GM19328 (cell line): ENCODE data around the gene ZSWIM8.

ENCODE experiments used
- ATAC-seq: cut with Tn5 transposase; IDR thresholded peaks from one replicate; pipeline ENCODE4 v1.9.1; 2021; ENCODE audit warnings: mild to moderate bottlenecking, moderate library complexity; ENCODE audit not compliant: unreplicated experiment

ZSWIM8 gene

DNA sequence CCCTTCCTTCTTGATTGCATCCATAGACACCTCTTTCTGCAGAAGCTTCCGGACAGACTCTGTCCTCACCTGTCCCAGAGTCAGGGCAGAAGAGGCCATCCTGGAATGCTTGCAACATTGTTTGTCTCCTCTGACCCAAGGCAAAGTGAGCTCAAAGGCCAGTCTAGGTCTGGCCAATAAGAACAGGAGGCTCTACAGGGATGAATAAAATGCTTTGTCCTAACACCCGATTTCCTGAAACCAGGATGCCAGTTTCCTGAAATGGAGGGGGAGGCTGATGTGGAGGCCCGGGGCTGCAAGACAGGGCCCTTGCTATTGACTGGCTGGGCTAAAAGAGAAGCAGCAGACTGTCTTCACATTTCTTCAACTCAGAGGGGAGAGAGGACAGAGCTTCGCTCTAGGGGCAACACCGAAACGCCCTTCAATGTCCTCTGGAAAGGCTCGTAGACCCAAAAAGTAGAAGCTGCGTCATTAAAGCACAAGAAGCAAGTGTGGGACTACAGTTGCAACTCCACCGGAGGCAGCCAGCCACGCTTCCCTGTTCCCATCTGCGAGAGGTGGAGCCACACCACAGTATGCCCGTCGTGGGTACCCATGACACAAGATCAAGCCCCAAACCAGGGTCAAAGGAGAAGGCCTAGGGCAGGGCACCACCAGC, 55.1 kb downstream of the ZSWIM8 start:
- ATAC-seq: no peak

DNA sequence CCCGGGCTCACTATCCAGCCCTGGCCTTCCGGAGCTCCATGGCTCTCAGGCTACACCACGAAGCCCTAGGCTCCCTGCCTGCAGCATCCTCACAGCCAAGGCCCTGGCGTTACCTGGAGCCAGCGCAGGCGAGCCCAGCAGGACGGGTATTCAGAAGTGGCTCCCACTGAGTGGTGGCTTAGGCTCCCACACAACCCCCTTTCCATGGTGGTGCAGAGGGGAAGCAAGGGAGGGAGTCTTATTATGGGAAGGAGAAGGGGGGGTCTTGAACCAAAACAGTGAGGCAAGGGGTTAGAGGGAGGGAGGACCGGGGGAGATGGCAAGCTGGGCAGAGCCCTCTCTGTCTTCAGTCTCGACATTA, 55.6 kb downstream of the ZSWIM8 start:
- no peak for ATAC-seq

GRCh38 chr10:73841526-73842285, 56.3 kb downstream of the ZSWIM8 start:
- no peak for ATAC-seq

GRCh38 chr10:73842349-73842748, 56.9 kb downstream of the ZSWIM8 start:
- no peak for ATAC-seq

GRCh38 chr10:73843261-73843660, 57.9 kb downstream of the ZSWIM8 start:
- no peak for ATAC-seq

GRCh38 chr10:73847031-73847430, 61.6 kb downstream of the ZSWIM8 start:
- ATAC-seq: no peak

DNA sequence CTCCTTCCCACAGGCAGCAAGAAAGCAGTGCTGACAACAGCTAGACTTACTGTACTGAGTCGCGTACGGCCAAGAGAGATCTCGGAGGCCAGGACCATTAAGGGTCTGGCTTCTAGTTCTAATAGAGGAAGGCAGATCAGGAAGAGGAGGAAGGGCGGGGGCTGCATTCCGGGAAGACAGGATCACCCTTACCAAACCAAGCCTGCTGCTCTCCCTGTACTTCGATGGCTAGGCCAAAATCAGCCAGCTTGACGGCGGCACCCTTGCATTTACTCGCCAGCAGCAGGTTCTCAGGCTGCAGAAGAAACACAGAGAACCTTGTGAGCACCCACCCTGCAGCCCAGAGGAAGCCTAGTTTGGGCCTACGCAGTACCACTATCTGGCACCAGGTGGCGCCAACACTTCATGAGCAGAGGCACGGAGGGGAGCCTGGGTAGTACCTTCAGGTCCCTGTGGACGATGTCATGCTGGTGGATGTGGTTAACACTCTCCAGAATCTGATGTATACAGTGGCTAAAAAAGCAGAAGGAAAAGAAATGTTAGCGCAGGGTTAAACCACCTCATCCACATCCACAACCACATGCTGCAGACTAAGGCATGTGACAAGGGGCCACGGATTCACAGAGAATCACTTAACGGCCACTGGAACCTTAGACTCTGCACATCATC, 63.5 kb downstream of the ZSWIM8 start:
- peak; percentile 94 for ATAC-seq

DNA sequence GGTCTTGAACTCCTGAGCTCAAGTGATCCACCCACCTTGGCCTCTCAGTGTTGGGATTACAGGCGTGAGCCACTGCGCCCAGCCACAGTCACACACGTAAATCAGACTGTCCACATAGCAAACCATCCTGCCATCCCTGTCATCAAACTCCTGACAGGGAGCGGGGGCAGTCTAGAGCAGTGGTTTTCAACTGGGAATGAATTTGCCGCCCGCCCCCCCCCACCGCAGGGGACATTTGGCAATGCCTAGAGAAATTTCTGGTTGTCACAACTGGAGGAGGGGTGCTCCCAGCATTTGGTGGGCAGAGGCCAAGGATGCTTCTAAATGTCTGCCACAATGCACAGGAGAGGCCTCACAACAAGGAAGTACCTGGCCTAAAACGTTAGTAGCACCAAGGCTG, 64.8 kb downstream of the ZSWIM8 start:
- ATAC-seq: no peak

- no peak for ATAC-seq
These were observed 65.6 kb downstream of the ZSWIM8 start for GRCh38 chr10:73850863-73851461.
